Peyer's patch (tissue), 4 donors: Measurements from ENCODE around the gene SLC26A9.

Source experiments
- POLR2A ChIP-seq, 2 donors: fragments of 450-650 bp; IDR thresholded peaks; one replicate each; pipeline ENCODE4 v1.5.1; 2017; ENCODE audit warnings: antibody characterized with exemption in 2 of 2, mild to moderate bottlenecking in 2 of 2, moderate library complexity in 2 of 2
- TF ChIP-seq, protein P1 (sequence below), 6 experiments: fragments of 450-650 bp in 4 of 6; fragments of 200-600 bp in 2 of 6; sonication (generic) in 1 of 6; IDR thresholded peaks; one replicate each; pipeline ENCODE4 v1.5.1; 2017 to 2019; ENCODE audit warnings: antibody characterized with exemption in 6 of 6, mild to moderate bottlenecking in 3 of 6, moderate library complexity in 1 of 6

DNA sequence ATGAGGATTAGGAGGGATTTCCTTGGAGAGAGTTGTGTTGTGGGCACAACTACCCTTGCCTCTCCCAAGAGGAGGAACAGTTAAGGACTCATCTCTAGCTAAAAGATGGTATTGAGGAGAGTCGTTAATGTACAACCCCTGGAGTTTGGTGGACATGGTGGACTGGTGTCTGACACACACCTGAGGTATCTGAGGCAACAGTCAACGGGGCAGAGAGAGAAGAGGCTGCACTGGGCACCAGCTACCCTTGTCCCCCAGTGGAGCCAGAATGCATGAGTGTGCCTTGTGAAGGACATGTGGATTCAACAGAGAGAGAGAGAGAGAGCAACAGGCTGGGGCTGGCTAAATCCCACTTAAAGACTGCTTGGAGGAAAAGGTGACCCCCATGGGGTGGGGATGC is 47.0 kb upstream of the SLC26A9 start:
- TF ChIP-seq, protein P1, sequence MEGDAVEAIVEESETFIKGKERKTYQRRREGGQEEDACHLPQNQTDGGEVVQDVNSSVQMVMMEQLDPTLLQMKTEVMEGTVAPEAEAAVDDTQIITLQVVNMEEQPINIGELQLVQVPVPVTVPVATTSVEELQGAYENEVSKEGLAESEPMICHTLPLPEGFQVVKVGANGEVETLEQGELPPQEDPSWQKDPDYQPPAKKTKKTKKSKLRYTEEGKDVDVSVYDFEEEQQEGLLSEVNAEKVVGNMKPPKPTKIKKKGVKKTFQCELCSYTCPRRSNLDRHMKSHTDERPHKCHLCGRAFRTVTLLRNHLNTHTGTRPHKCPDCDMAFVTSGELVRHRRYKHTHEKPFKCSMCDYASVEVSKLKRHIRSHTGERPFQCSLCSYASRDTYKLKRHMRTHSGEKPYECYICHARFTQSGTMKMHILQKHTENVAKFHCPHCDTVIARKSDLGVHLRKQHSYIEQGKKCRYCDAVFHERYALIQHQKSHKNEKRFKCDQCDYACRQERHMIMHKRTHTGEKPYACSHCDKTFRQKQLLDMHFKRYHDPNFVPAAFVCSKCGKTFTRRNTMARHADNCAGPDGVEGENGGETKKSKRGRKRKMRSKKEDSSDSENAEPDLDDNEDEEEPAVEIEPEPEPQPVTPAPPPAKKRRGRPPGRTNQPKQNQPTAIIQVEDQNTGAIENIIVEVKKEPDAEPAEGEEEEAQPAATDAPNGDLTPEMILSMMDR (IDR thresholded peaks at IDR 0.05), result no peak
- TF ChIP-seq POLR2A (IDR thresholded peaks at IDR 0.05), result no peak
